Embryonic facial prominence (tissue), 1 donor: ENCODE measurements around the gene ST6GALNAC3.
"Not testable (repeated sequence)": the region's sequence is repeated elsewhere in the genome, so short reads cannot be mapped to it uniquely, and the experiment has no call there.

Experiments
- DNase-seq: peaks from one replicate; pipeline ENCODE4 v3.0.0-alpha.2; 2016; ENCODE audit errors: extremely low spot score

Gene ST6GALNAC3

DNA sequence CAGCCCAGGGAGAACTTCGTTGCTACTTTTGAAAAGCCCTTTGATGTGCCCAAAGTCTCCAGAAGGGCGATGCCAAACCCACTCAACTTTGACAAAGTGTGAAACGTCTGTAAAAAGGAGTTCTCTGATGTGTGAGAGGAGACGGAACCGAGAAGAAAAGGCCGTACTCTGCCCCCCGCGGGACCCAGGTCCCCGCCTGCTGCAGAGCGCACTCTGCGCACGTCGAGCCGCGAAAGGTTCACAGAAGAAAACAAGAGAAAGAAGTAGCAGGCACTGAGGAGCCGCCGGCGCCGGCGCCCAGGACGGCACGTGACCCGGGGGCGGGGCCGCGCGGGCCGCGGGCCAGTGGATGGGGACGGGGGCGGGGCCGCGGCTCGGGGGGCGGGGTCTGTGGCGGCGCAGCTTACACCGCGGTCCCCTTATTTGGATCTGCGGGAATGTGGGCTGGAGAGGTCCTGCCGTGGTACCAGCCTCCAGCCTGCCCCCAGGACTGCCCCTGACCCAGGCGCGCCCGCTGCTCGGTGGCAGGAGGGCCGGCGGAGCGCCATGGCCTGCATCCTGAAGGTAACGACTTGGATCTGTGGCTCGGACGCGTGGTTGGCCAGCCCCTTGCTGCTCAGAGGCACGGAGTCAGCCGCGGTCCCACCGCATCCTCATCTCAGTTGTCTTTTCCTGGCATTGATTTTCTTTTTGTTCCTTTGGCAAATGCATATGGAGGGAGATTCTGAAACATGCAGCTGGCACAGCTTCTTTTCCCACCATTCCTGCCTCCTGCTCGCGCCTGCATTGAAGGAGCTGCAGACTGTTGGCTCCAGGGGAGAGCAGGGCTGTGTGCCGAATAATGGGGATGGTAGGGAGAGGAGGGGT is at the start of gene ST6GALNAC3:
Gene ST6GALNAC3 (plus strand): TSS at position 426 of the 867 bp plus-strand sequence.
- DNase-seq = no peak

DNA sequence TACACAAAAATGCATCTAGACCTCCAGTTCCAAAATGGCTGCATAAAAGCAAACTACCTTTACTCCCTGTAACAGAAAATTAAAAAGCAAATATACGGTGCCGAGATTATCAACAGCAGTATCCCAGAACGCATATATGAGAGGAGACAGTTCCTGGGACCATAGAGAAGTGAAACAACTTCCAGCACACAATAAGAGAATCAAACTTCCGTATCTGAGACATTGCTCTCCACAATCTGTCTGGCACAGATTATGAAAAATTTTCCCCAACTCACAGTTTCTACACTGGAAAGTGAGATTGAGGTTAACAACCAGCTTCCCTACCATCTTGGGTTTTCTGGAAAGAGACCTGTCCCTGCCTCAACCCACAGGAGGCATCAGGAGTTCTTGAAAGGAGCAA is 47.2 kb upstream of the ST6GALNAC3 start:
- no peak for DNase-seq

DNA sequence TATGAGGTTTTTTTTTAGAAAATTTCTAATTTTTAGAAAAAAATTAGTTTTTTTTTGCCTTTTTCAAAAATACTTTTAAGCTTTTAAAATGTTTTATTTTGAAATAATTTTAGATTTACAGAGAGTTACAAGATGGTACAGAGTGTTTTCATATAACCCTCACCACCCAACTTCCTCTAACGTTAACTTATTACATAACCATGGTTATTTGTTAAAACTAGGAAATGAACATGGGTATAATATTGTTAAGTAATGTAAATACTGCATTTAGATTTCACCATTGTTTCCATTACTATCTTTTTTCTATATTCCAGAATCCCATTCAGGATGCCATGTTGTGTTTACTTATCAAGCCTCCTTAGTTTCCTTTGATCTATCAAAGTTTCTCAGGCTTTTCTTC is 45.2 kb upstream of the ST6GALNAC3 start:
- DNase-seq = no peak

DNA sequence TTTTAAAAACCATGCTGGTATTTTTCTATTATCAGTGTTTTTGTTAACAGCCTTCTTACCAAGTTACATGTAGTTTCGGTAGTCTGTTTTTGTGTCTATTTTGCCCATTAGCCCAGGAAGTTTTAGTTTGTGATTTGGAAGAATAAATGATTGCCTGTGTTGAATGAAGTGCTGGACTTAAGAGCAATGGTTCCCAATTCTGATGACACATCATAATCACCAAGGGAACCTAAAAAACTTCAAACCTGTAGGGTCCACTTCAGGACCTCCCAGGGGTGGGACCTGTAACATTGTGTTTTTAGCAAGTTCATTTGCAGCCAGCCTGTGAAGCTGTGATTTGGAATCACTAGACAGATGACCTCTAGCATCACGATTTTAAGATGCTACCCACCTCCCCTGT is 43.0 kb upstream of the ST6GALNAC3 start:
- DNase-seq = no peak

DNA sequence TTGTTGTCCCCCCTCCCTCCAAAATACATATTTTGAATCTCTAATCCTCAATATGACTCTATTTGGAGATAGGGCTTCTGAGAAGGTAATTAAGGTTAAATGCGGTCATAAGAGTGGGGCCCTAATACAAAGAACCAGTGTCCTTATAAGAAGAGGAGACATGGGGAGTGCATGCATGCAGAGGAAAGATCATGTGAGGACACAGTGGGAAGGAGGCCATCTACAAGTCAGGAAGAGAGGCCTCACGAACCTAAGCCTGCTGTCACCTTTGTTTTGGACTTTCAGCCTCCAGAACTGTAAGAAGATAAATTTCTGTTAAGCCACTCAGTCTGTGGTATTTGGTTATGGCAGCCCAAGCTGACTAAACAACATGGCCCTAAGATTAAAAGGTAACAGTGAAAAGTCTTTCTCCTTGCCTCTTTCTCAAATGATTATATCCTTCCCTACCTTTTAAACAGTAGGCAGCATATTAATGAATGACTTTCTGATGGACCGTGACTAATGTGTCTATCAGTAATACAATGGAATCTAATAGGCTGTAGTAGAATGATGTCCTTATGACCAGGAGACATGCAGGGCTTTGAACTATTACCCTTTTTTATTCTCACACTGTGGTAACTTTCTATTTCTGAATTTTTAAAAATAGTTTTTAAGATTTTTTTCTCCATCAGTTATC is 40.6 kb upstream of the ST6GALNAC3 start:
- DNase-seq = no peak

DNA sequence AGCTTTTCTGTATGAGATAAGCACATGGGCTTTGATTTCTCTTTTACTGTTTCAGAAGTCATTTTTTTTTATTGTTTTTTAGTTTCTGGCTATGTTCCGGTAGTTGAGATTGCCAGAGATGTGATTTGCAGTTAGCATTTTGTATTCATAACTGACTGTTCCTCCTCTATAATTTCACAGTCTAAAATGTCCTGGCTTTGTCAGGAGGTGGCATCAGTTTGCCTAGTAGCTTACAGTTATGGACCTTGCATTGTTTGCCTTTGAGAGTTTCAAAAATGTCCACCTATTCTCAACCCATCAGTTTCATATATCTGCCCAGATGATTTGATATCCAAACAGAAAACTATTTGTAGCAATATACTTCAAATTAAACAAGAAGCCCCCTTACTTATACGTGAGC is 39.5 kb upstream of the ST6GALNAC3 start:
- no peak for DNase-seq

DNA sequence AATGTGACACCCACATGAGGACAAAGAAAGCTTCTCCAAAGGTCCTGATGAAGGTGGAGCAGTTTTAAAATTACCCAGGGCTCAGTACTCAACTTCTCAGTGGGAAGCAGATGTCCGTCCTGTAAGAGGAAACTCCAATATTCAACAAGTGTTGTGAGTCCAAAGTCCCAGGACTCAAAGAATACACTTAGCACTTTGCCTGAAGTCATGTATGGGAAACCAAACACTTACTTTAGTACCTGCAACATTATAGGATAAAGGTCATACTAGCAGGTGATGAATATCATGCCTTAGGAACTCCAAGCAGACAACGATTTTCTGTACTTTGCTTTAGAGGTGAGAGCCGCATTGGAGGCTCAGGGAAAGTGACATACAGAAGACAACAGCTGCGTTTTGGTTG is 37.2 kb upstream of the ST6GALNAC3 start:
- no peak for DNase-seq

DNA sequence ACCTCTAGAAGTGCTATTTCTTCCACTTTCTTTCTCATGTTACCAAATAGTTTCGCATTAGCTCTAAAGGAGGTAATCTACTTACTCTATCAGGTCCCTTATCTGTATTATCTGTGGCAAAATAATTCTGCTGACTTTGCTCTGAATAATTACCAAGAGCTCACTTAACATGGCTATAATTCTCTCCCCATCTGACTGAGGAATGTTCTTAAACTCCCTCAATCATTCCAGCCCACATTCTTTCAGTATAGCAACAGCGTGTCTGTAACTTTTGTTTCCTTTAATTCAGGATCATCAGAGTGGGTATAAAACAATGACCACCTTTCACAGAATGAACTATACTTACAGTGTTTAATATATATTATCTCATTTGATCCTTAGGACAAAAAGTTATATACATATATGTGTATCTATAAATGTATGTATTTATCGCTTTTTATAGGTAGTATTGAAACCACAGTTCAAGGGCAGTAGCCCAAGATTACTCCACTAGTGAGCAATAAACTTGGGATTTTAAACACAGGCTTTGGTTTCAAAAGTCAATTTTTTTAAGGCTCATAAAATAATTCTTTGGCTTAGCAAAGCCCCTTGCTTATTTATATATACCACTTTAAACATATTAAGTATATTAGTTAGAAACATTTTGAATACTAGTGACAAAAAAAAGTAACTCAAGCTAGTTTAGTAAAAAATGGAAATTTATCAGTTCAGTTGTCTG is 36.1 kb upstream of the ST6GALNAC3 start:
- DNase-seq = no peak

DNA sequence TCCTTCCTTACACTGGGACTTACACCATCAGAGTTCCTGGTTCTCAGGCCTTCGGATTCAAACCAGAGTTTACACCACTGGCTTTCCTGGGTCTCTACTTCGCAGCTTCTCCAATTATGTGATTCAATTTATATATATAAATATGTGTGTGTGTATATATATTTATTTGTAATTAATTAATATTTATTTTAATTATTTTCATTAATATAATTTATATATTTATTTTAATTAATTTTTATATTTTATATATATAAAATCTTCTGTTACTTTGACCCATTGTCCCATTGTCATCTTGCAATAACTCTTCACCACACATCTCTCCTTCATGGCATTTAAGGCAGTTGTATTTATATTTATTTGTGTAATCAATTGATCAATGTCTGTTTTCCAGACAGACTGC is 28.4 kb upstream of the ST6GALNAC3 start:
- DNase-seq = no peak

DNA sequence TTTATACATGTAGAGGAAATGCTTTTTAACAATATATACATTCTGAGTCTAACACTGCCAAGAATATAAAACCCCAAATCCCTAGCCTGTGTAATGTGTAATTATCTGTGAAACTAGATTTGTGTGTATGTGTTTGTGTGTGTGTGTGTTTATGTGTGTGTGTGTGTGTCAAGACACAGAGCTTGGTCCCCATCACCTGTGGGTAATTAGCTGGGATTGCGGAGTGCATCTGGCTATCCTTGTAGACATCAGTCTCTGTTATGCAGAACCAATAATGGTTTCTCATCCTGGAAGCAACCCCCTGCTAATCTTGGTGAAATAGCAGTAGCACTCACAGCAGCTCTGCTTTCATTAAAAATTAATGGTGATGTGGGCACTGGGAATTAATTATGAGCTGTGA is 26.3 kb upstream of the ST6GALNAC3 start:
- DNase-seq = no peak

DNA sequence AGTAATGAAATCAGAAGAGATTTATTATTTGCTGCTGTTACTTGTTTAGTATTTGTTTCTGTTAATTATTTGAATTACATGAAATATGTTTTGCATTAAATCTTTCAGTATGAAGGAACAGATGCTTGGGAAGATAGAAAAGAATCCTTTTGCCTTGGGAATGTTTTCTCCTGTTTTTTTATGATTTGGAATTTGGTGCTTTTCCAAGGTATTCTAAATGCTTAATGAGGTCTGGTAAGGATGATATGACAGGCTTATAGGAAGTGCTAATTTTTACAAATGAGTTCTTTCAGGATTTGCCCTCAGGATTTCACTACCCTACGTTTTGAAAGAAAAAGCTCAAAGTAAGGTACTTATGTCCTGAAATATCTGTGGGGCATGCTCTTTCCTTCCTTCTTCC is 25.6 kb upstream of the ST6GALNAC3 start:
- no peak for DNase-seq

DNA sequence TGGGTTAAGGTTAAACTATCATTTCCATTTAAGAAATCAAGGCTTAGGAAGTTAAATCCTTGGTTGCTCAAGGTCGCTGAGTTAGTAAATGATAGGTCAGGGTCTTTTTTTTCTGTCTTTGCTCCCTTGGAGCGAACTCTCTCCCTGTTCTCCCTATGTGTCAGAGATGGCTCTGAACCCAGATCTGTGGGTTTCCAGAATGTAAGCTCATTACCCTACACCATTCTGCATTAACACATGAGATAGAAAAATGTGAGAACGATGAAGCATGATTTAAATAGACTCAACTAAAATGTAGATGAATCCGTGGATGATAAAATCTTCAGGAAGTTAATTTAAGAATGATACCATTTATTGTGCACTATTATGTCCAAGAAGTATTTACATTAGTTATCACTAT is 25.0 kb upstream of the ST6GALNAC3 start:
- DNase-seq = no peak

DNA sequence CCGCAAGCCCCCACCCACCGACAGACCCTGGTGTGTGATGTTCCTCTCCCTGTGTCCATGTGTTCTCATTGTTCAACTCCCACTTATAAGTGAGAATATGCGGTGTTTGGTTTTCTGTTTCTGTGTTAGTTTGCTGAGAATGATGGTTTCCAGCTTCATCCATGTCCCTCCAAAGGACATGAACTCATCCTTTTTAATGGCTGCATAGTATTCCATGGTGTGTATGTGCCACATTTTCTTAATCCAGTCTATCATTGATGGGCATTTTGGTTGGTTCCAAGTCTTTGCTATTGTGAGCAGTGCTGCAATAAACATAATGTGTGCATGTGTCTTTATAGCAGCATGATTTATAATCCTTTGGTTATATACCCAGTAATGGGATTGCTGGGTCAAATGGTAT is 24.5 kb upstream of the ST6GALNAC3 start:
- DNase-seq = not testable (repeated sequence)

DNA sequence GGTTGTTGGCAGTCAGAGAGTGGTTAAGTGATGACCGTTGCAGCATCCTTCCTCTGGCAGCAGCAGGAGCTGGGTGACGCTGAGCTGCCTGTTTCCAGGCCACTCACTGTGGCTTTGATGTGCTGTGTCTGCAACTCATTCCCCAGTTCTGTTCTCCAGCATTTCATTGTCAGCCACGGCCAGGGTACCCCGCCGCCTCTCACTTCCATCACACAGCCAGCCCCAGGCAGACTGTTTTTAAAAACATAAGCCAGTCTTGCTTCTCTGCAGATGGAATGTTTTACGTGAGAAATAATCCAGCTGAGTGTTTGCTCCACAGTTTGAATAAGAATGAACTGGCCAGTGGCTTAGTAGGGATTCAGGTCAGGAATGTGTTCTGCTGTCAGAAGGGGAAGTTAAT is 21.5 kb upstream of the ST6GALNAC3 start:
- DNase-seq = no peak

DNA sequence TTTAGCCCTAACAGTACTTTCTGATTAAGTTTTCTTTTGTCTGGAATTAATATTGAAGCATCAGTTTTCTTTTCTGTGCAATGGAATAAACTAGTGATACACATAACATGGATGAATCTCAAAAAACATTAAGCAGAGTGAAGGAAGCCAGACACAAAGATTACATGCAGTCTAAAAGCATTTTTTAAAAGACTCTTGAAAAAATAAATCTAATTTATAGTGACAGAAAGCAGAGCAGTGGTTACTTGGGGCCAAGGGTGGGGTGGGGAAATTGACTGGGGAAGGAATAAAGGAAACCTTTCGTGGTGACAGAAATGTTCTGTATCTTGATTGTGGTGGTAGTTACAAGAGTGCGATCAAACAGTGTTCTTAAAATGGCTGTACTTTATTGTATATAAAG is 20.2 kb upstream of the ST6GALNAC3 start:
- no peak for DNase-seq

DNA sequence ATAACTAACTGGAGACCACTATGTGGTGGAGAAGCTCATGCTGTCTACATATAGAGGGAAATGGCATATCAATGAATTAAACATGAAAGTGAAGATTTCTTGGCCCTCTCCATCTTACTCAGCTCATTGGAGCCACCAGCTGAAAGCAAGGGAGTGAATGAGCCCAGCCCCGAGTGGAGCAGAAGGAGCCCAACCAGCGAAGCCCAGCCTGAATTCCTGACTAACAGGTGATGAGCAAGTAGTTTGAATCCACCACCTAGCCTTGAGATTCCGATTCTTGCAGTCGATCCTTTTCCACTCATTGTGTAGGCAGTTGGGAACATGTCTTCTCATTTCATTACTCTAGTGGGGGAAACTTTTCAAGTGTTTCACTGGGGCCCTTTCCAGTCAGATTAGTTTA is 18.6 kb upstream of the ST6GALNAC3 start:
- no peak for DNase-seq

DNA sequence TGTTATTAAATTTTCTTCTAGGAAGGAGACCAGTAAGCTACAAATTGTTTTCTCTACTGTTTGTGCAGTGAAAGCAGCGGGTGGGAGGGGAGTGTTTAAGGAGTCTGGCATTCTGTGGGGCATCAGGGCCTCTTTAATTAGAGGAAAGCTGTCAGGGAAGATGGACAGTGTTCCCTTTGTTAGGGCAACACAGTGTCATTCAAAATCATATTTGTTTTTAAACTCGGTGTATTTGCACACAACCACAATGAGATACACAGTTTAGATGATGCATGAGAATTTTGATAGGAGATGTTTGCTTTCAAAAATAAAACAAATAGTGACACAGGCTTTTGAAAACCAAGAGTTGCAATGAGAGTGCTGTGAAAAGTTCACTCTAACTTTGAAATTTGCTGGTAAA is 15.1 kb upstream of the ST6GALNAC3 start:
- no peak for DNase-seq

DNA sequence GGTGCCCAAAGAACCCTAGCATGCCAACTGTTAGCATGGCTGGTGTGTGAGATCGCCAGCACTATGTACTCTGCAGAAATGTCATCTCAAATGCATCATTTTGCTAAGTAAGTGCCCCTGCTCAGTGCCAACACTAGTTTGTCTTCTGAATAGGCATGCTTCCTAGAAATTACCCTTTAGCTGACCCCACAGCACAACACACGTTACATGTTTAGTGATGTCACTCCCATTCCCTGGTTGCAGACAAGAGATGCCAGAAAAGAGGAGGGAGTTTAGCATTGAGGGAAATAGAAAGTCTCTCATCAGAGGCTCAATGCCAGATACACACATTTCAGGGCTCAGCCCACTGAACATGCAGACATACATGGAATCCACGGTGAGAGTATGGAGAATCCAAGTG is 9.3 kb upstream of the ST6GALNAC3 start:
- no peak for DNase-seq

DNA sequence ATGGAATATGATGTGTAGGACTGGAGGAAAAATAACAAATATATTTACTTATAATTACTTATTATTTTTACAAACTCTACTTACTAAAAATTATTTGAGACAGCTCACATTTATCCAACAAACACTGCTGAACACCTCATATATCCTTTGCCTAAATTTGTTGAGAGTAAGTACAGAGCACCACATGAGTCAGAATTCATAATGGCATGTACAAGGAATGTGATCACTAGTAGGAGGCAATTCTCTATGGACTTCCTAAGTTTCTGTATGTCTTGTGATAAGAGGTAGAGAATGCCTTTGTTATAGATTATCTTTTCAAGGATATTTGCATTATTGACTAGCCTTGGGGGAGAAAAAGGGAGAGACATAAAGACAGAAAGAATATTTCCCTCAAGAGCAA is 8.2 kb upstream of the ST6GALNAC3 start:
- DNase-seq = no peak

DNA sequence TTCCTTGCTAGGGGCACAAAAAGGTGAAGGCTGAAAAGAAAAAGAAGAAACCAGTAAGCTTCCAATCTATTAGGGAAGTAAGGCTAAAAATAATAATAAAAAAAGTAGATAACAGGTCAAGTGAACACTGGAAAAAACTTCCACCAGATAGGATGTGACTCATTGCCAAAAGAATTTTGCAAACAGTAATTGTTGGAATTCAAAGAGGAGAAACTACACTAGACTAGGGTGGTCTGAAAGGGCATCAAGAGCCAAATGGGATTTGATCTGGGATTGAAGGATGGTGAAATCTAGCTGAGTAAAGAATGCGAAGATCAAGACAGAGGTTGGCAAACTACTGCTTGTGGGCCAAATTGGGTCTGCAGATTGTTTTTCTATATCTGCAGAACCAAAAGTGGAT is 6.0 kb upstream of the ST6GALNAC3 start:
- no peak for DNase-seq

DNA sequence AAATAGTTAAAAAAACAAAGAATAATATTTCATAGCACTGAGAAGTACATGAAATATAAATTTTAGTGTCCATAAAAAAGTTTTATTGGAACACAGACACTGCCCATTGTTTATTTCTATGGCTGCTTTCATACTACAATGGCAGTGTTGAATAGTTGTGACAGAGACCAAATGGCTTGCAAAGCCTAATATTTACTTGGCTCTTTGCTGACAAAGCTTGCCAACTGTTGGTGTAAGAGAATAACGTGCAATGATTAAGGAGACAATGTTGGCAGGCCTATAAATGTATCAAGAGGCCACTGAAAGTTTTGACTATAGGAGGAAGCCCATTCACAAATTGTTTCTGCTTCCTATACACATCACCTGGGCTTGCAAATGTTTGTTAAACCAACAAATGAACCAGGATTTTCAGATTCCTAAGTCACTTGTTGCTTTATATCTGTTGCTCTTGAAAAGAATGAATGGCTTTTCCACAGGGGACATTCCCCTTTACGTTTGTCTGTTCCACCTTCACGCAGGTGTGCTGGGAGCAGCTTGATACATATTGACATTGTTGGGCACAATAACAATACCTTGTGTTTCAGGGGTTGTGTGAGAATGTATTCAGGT is 5.5 kb upstream of the ST6GALNAC3 start:
- no peak for DNase-seq

DNA sequence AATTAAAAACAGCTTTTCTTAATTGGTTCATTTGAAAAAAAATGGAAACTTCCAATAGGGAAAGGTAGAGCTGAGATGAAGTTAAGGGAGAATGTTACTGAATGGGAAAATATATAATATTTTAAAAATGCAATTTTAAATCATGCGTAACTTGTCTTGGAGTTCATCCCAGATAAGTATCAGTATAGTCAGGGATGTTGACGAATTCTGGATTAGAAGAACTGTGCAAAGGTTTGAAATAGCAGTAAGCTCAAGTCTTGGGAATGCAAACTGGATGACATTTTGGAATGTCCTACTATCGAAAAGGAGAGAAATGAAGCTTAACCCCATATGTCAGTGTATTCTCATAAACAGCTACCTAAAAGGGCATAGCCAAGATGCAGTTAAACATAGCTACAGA is 4.0 kb upstream of the ST6GALNAC3 start:
- DNase-seq = no peak
